Dendritic cell treated with granulocyte-macrophage colony-stimulating factor and Interleukin-4, amounts not matched to agents 40 ng/mL and 50 ng/mL, for 4 days (primary cell): ENCODE results near the gene LMO7.
"Not testable (repeated sequence)": the region's sequence is repeated elsewhere in the genome, so short reads cannot be mapped to it uniquely, and the experiment has no call there.

ENCODE experiments used
- H3K27ac Mint-ChIP-seq: one replicate; pipeline ENCODE4 v1.8.0; 2022; ENCODE audit warnings: mild to moderate bottlenecking, mixed read lengths
- H3K27me3 Mint-ChIP-seq: one replicate; pipeline ENCODE4 v1.8.0; 2022; ENCODE audit warnings: mild to moderate bottlenecking, mixed read lengths
- H3K36me3 Mint-ChIP-seq: one replicate; pipeline ENCODE4 v1.8.0; 2022; ENCODE audit warnings: low read depth, mixed read lengths
- H3K4me1 Mint-ChIP-seq: one replicate; pipeline ENCODE4 v1.8.0; 2022; ENCODE audit warnings: low read depth, mixed read lengths
- H3K4me3 Mint-ChIP-seq: one replicate; pipeline ENCODE4 v1.8.0; 2022; ENCODE audit warnings: mild to moderate bottlenecking, moderate library complexity, mixed read lengths
- H3K9me3 Mint-ChIP-seq: one replicate; pipeline ENCODE4 v1.8.0; 2022; ENCODE audit warnings: mixed read lengths
- intact Hi-C: fragments of 100-400 bp; cut with micrococcal nuclease; formaldehyde crosslinking; loops from one replicate; pipeline ENCODE4 v1.15.0; 2022

LMO7 gene

DNA sequence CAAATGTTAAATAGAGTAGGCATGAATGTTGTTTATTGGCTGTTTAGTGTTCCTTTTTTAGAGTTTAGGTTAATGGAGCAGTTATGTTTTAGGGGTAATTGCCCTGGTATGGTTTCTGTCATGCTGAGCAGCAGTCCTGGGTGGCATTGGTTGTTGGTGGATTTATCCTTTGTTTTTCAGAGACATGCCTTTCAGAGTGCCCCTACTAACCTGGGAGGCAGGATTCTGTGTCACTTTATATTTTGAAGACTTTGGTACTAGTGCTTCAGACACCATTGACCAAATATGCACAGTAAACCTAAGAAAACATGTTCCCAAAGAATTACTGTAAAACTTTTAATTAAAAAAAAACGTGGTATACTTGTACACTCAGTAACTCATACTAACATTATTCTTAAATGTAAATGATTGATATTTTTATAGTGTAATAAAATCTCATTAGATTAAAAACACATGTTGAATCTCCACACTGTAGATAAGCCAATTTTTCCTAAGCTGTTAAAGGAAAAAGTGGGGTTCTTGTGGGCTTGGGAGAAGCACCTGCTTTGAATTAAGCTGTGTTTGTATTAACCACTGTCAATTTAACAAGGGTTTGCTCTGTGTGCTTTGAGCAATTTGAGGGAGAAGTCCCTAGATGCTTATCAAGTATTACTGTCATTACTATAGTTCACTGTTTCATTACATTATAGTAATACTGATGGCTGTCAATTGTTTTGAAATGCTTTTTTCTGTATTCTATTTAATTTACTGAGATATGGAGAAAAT lies 133.2 kb downstream of the LMO7 start:
- no peaks in the 10 kb centered on the region for H3K4me1 Mint-ChIP-seq
- H3K9me3 Mint-ChIP-seq, result peaks cover 8% of the 10 kb centered on the region
- no peaks in the 10 kb centered on the region for H3K36me3 Mint-ChIP-seq
- H3K27me3 Mint-ChIP-seq, result no peaks in the 10 kb centered on the region
- H3K27ac Mint-ChIP-seq, result no peak overlapping the region
- H3K4me3 Mint-ChIP-seq, result no peak overlapping the region
- intact Hi-C loops, result no loop called here

GRCh38 chr13:75770164-75770563 lies 134.0 kb downstream of the LMO7 start:
- Mint-ChIP-seq H3K4me3 (no peak overlapping the region), H3K9me3 (peaks cover 8% of the 10 kb centered on the region), H3K4me1 (no peaks in the 10 kb centered on the region), H3K27me3 (no peaks in the 10 kb centered on the region), H3K36me3 (no peaks in the 10 kb centered on the region), H3K27ac (no peak overlapping the region)
- intact Hi-C loops, result no loop called here

DNA sequence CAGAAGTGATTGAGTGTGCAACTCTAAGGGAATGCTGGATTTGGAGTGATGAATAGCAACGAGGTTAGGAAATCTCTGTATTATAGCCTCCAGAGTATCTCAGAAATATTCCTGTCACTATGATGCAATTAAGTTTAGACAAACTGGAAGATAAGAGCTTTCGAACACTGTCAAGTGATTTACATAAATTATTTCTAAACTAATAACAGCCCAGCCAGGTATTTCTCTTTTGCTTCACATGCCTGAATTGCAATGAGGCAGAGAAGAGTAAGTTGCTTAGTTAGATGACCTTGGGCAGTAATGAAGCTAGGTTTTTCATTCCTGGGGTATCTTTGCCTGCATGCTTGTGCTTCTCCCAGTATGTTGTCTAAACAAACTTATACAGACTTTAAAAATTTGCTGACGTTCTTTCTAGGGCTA lies 134.5 kb downstream of the LMO7 start:
- intact Hi-C loops, result no loop called here
- Mint-ChIP-seq H3K27me3 (no peaks in the 10 kb centered on the region), H3K4me3 (no peak overlapping the region), H3K4me1 (no peaks in the 10 kb centered on the region), H3K36me3 (no peaks in the 10 kb centered on the region), H3K27ac (no peak overlapping the region), H3K9me3 (peaks cover 8% of the 10 kb centered on the region)

- Mint-ChIP-seq H3K9me3 (peaks cover 8% of the 10 kb centered on the region), H3K4me3 (no peak overlapping the region), H3K4me1 (no peaks in the 10 kb centered on the region), H3K36me3 (no peaks in the 10 kb centered on the region), H3K27me3 (no peaks in the 10 kb centered on the region), H3K27ac (no peak overlapping the region)
- intact Hi-C loops, result no loop called here
Observed at GRCh38 chr13:75771226-75771625, 135.1 kb downstream of the LMO7 start.

- intact Hi-C loops, result no loop called here
- Mint-ChIP-seq H3K4me1 (no peaks in the 10 kb centered on the region), H3K27me3 (no peaks in the 10 kb centered on the region), H3K9me3 (peaks cover 8% of the 10 kb centered on the region), H3K36me3 (no peaks in the 10 kb centered on the region), H3K27ac (no peak overlapping the region), H3K4me3 (no peak overlapping the region)
Observed at GRCh38 chr13:75771818-75772217, 135.7 kb downstream of the LMO7 start.

DNA sequence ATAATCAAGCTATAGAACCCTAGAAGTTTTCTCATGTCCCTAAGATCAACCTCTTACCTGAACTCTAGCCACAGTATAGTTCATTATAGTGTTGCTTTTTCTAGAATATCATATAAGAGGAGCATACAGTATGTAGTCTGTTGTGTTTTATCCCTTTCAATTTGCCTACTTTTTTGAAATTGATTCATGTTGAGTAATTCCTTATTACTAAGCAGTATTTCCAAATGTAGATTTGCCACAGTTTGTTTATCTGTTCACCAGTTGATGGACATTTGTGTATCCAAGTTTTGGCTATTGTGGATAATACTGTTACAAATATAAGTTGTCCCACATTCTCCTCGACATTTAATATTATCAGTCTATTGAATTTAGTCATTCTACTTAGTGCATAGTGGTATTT lies 138.0 kb downstream of the LMO7 start:
- Mint-ChIP-seq H3K4me1 (no peaks in the 10 kb centered on the region), H3K9me3 (peaks cover 17% of the 10 kb centered on the region), H3K4me3 (no peak overlapping the region), H3K27me3 (no peaks in the 10 kb centered on the region), H3K36me3 (no peaks in the 10 kb centered on the region), H3K27ac (no peak overlapping the region)
- intact Hi-C loops, result no loop called here

GRCh38 chr13:75776550-75776949 lies 140.4 kb downstream of the LMO7 start:
- Mint-ChIP-seq H3K4me1 (no peaks in the 10 kb centered on the region), H3K27ac (no peak overlapping the region), H3K4me3 (no peak overlapping the region), H3K36me3 (no peaks in the 10 kb centered on the region), H3K9me3 (peaks cover 33% of the 10 kb centered on the region), H3K27me3 (no peaks in the 10 kb centered on the region)
- intact Hi-C loops, result no loop called here

- Mint-ChIP-seq H3K27me3 (no peaks in the 10 kb centered on the region), H3K27ac (no peak overlapping the region), H3K9me3 (peaks cover 33% of the 10 kb centered on the region), H3K4me1 (no peaks in the 10 kb centered on the region), H3K36me3 (no peaks in the 10 kb centered on the region), H3K4me3 (no peak overlapping the region)
- intact Hi-C loops, result no loop called here
Observed at GRCh38 chr13:75779393-75779792, 143.3 kb downstream of the LMO7 start.

- intact Hi-C loops, H3K4me3 Mint-ChIP-seq, H3K27me3 Mint-ChIP-seq, H3K36me3 Mint-ChIP-seq, H3K4me1 Mint-ChIP-seq, H3K27ac Mint-ChIP-seq: not testable (repeated sequence)
- H3K9me3 Mint-ChIP-seq, result peaks cover 33% of the 10 kb centered on the region
Observed at GRCh38 chr13:75780103-75780502, 144.0 kb downstream of the LMO7 start.

GRCh38 chr13:75782985-75783384 lies 146.9 kb downstream of the LMO7 start:
- Mint-ChIP-seq H3K9me3 (peaks cover 33% of the 10 kb centered on the region), H3K36me3 (no peaks in the 10 kb centered on the region), H3K4me3 (no peak overlapping the region), H3K4me1 (no peaks in the 10 kb centered on the region), H3K27ac (no peak overlapping the region), H3K27me3 (no peaks in the 10 kb centered on the region)
- intact Hi-C loops, result no loop called here

GRCh38 chr13:75784003-75784402 lies 147.9 kb downstream of the LMO7 start:
- Mint-ChIP-seq H3K27me3 (no peaks in the 10 kb centered on the region), H3K27ac (no peak overlapping the region), H3K4me1 (no peaks in the 10 kb centered on the region), H3K9me3 (peaks cover 26% of the 10 kb centered on the region), H3K36me3 (no peaks in the 10 kb centered on the region), H3K4me3 (no peak overlapping the region)
- intact Hi-C loops, result no loop called here

GRCh38 chr13:75785130-75785529 lies 149.0 kb downstream of the LMO7 start:
- H3K27ac Mint-ChIP-seq, result no peak overlapping the region
- no peaks in the 10 kb centered on the region for H3K36me3 Mint-ChIP-seq
- peaks cover 15% of the 10 kb centered on the region for H3K9me3 Mint-ChIP-seq
- no peak overlapping the region for H3K4me3 Mint-ChIP-seq
- H3K4me1 Mint-ChIP-seq, result no peaks in the 10 kb centered on the region
- intact Hi-C loops, result no loop called here
- no peaks in the 10 kb centered on the region for H3K27me3 Mint-ChIP-seq

- Mint-ChIP-seq H3K27ac (no peak overlapping the region), H3K4me3 (no peak overlapping the region), H3K27me3 (no peaks in the 10 kb centered on the region), H3K4me1 (no peaks in the 10 kb centered on the region), H3K36me3 (no peaks in the 10 kb centered on the region), H3K9me3 (peaks cover 7% of the 10 kb centered on the region)
- intact Hi-C loops, result no loop called here
Observed at GRCh38 chr13:75787249-75787928, 151.3 kb downstream of the LMO7 start.

DNA sequence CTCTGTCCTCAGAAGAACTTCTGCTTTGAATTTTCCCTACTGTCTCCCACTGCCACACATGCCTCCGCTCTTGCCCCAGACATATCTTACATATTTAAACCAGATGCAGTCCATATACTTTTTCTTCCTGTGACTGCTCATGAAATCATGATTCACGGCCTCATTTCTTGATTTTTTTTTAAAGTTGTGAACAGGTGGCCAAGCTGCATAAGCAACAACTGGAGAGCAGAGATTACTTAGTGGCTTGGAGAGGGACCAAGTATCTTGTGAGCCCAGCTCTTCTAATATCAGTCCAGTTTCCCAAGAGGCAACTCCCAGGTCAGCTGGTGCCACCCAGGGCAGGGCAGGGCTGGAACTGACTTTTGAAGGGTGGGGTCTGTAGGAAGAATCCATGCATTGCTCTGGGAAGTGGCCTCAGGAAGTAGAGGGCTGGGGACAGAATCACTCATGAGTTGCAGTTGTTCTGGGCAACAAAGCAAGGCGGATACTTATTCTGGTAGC lies 152.4 kb downstream of the LMO7 start:
- Mint-ChIP-seq H3K9me3 (no peaks in the 10 kb centered on the region), H3K36me3 (no peaks in the 10 kb centered on the region), H3K4me3 (no peak overlapping the region), H3K4me1 (no peaks in the 10 kb centered on the region), H3K27ac (no peak overlapping the region), H3K27me3 (no peaks in the 10 kb centered on the region)
- intact Hi-C loops, result no loop called here
